Tibial artery (tissue), 4 donors: ENCODE data around the gene GRM8.
A peak's percentile ranks its signal among the peaks of the same experiment; 100 is the strongest.

Experiments used
- DNase-seq, 2 donors: peaks; one replicate each; pipeline ENCODE4 v3.0.0-alpha.2; 2019
- H3K27ac ChIP-seq, 2 donors: fragments of 200-600 bp; sonication (generic) in 1 of 2; 1 replicate in 1 of 2; 2 replicates in 1 of 2; pipeline ENCODE4 v1.5.1; 2018 to 2019; ENCODE audit warnings: mild to moderate bottlenecking in 1 of 2
- H3K27me3 ChIP-seq, 2 donors: fragments of 200-600 bp; sonication (generic) in 1 of 2; one replicate each; pipeline versions ENCODE4 v1.5.1 to v1.6.0; 2016 to 2019
- H3K36me3 ChIP-seq, 3 donors: fragments of 200-600 bp; sonication (generic) in 2 of 3; one replicate each; pipeline ENCODE4 v1.5.1; 2016 to 2019; ENCODE audit warnings: mild to moderate bottlenecking in 2 of 3
- H3K4me1 ChIP-seq, 4 donors: fragments of 200-600 bp; sonication (generic) in 2 of 4; 1 replicate in 3 of 4; 2 replicates in 1 of 4; pipeline ENCODE4 v1.5.1; 2016 to 2019
- H3K4me3 ChIP-seq, 2 donors: fragments of 200-600 bp; sonication (generic) in 1 of 2; 1 replicate in 1 of 2; 2 replicates in 1 of 2; pipeline ENCODE4 v1.5.1; 2018 to 2019; ENCODE audit warnings: mild to moderate bottlenecking in 2 of 2
- H3K9me3 ChIP-seq, 3 donors: fragments of 200-600 bp; sonication (generic) in 1 of 3; one replicate each; pipeline ENCODE4 v1.5.1; 2016 to 2019
- intact Hi-C: fragments of 100-400 bp; cut with DNase I; formaldehyde crosslinking; loops from one replicate; pipeline ENCODE4 v1.15.0; 2023; ENCODE audit warnings: low total_unique reads
- TF ChIP-seq, protein P1 (sequence below), 2 experiments: fragments of 200-600 bp in 1 of 2; fragments of 450-650 bp in 1 of 2; IDR thresholded peaks; one replicate each; pipeline ENCODE4 v1.5.1; 2017 to 2019; ENCODE audit warnings: antibody characterized with exemption in 2 of 2, mild to moderate bottlenecking in 1 of 2, moderate library complexity in 1 of 2

The GRM8 gene

GRCh38 chr7:127254163-127254684 lies 1.5 kb upstream of the GRM8 start:
- H3K27me3 ChIP-seq: peaks cover 0 to 50% of the 10 kb centered on the region in 2 donors
- TF ChIP-seq, protein P1, sequence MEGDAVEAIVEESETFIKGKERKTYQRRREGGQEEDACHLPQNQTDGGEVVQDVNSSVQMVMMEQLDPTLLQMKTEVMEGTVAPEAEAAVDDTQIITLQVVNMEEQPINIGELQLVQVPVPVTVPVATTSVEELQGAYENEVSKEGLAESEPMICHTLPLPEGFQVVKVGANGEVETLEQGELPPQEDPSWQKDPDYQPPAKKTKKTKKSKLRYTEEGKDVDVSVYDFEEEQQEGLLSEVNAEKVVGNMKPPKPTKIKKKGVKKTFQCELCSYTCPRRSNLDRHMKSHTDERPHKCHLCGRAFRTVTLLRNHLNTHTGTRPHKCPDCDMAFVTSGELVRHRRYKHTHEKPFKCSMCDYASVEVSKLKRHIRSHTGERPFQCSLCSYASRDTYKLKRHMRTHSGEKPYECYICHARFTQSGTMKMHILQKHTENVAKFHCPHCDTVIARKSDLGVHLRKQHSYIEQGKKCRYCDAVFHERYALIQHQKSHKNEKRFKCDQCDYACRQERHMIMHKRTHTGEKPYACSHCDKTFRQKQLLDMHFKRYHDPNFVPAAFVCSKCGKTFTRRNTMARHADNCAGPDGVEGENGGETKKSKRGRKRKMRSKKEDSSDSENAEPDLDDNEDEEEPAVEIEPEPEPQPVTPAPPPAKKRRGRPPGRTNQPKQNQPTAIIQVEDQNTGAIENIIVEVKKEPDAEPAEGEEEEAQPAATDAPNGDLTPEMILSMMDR (IDR thresholded peaks at IDR 0.05): no peak
- intact Hi-C loops: no loop called here

GRCh38 chr7:127253281-127254162 lies 781 bp upstream of the GRM8 start:
- TF ChIP-seq, protein P1 (IDR thresholded peaks at IDR 0.05): peak; percentile 66 to 93
- H3K27me3 ChIP-seq: peaks cover 0 to 55% of the 10 kb centered on the region in 2 donors
- intact Hi-C loops: no loop called here
- peak overlapping the region; percentile 58 to 61 for H3K4me3 ChIP-seq
- peak overlapping the region; percentile 5 to 42 for H3K27ac ChIP-seq
- H3K9me3 ChIP-seq: no peaks in the 10 kb centered on the region
- H3K4me1 ChIP-seq: peaks cover 9 to 26% (median 20%) of the 10 kb centered on the region in 4 donors
- peak; percentile 55 to 78 for DNase-seq
- H3K36me3 ChIP-seq: no peaks in the 10 kb centered on the region

More at GRCh38 chr7:127254163-127254684, 1.5 kb upstream of the GRM8 start:
- Histone ChIP-seq H3K9me3 (no peaks in the 10 kb centered on the region), H3K4me3 (peak overlapping the region; percentile 58 to 61), H3K27ac (no peak overlapping the region), H3K36me3 (no peaks in the 10 kb centered on the region), H3K4me1 (peaks cover 9 to 26% (median 20%) of the 10 kb centered on the region in 4 donors)
- no peak for DNase-seq

DNA sequence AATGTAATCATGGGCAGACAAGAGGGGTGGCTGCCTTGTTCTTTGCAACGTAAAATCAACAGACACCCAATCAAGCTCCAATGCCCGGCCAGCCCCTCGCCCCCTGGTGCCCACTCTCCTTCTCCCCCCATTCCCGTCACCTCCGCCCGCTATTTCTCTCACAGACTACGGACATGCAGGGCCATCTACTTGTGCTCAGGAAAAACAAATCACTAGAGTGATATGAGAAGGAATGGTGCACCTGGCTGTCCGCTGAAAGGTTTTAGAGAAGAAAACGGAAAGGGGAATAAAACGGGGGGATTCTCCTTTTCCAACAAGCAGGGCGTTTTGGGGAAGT lies 396 bp downstream of the GRM8 start:
- Histone ChIP-seq H3K4me3 (peak overlapping the region; percentile 58 to 61), H3K9me3 (no peaks in the 10 kb centered on the region), H3K36me3 (no peaks in the 10 kb centered on the region), H3K27ac (no peak overlapping the region), H3K27me3 (peaks cover 0 to 51% of the 10 kb centered on the region in 2 donors), H3K4me1 (peaks cover 9 to 26% (median 20%) of the 10 kb centered on the region in 4 donors)
- intact Hi-C loops: no loop called here
- no peak for DNase-seq
- TF ChIP-seq, protein P1 (IDR thresholded peaks at IDR 0.05): no peak

DNA sequence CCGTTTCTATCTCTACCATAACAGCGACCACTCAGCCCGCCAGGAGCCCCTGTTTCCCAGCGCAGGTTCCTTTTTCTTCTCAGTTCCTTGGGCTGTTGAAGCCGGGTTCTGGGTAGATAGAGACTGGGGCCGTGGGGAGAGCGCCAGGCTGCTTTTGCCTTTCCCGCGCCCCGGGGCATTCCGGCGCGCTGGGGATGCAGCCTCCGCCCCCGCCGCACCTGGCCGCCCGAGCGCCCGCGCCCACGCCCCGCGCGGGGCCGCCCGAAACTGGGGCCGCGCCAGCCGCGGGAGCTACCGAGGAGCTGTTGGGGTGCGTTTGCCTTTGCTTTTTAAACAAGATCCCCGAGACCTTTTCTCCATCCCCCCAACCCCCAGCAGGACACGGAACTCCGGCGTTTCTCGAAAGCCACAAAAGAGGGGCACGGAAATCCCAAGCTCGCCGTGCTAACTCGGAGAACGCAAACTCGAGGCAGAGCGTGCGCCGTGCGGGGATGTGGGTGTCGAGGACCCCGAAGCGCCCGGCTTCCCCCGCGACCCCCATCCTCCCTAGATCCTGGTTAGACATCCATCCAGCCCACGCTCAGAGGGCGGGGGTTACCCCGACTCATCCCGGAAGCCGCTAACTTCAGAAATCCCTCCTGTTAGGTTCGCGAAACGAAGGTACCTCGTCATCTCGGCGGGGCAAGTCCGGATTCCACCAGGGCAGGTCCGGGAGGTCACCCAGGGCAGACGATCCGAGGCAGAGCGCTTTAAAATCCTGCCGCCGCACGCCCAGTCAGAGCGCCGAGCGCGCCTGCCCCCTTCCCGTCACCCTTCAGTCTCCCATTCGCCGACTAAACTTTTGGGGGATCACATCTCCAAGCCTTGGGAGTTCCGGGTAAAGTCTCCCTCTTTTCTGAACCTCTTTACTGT lies 1.0 kb downstream of the GRM8 start:
- intact Hi-C loops: no loop called here
- no peaks in the 10 kb centered on the region for H3K36me3 ChIP-seq

DNA sequence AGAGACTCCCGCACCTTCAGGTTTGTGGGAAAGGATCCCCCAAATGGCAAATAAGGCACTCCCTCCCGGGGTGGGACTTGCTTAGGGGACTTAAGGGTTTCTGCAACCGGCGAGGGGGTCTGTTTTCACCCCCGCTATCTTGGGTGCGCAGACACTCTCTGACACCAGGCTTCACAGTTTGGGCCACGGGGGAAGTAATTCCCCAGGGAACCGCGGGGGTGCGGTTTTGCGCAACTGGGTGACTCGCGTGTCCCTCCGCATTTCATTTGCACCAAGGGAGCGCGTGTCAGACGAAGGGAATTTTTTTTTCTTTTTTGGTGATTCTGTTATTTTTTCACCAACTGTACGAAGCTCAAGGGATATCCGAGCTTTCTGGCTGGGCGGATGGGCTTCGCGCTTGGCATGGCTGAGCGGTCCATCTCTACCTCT lies 1.7 kb downstream of the GRM8 start:
- DNase-seq: no peak
- intact Hi-C loops: no loop called here
- no peaks in the 10 kb centered on the region for H3K9me3 ChIP-seq
- TF ChIP-seq, protein P1 (IDR thresholded peaks at IDR 0.05): no peak
- peaks cover 9 to 26% (median 20%) of the 10 kb centered on the region in 4 donors for H3K4me1 ChIP-seq
- peaks cover 0 to 51% of the 10 kb centered on the region in 2 donors for H3K27me3 ChIP-seq
- no peak overlapping the region for H3K27ac ChIP-seq
- peak overlapping the region in 1 of 2 donors; percentile 58 for H3K4me3 ChIP-seq
- no peaks in the 10 kb centered on the region for H3K36me3 ChIP-seq

More for the DNA sequence above, 1.0 kb downstream of the GRM8 start:
- Histone ChIP-seq H3K27me3 (peaks cover 0 to 52% of the 10 kb centered on the region in 2 donors), H3K4me1 (peaks cover 9 to 26% (median 20%) of the 10 kb centered on the region in 4 donors), H3K9me3 (no peaks in the 10 kb centered on the region), H3K4me3 (peak overlapping the region; percentile 58 to 61), H3K27ac (no peak overlapping the region)
- no peak for DNase-seq
- TF ChIP-seq, protein P1 (IDR thresholded peaks at IDR 0.05): no peak
